Measurements from ENCODE around the gene CNTN5. TPM values are rescaled to one million over a fixed set of nuclear protein-coding genes. Genes with fewer than 3 reads are reported as not detected.

Gene CNTN5
- total RNA-seq, 1 experiment from 2014 or later: not detected

DNA sequence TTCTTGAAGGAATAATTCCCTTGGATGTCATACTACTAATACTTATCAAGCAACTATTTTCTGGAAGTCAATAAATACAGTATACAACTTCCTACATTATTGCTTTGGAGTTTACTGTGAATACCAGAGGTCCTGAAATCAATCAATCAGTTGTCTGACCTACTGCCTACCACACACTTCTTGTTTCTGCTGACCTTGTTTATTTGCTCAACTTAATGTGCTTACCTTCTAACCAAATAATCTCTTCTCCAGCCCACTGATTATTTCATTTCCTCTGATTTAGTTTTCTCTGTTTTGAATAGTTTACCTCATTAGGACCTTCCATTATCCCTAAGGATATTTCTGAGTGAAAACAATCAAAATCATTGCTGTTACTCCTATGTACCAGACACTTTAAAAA is 1142.7 kb downstream of the CNTN5 start:
- H3K27ac Mint-ChIP-seq: no peak overlapping the region
- Histone ChIP-seq H2BK20ac (ENCODE audit: low read depth, low read length, poor library complexity, severe bottlenecking) (no peak overlapping the region), H2BK15ac (ENCODE audit: low read depth, low read length) (no peak overlapping the region), H3K9me3 (ENCODE audit: control insufficient read depth, low read depth, low read length) (no peaks in the 10 kb centered on the region), H2BK120ac (ENCODE audit: low read depth, low read length, poor library complexity, severe bottlenecking) (no peak overlapping the region), H2BK12ac (ENCODE audit: insufficient read length, low read depth, low read length) (no peak overlapping the region), H4K20me1 (ENCODE audit: control insufficient read depth, insufficient read depth, insufficient read length) (no peaks in the 10 kb centered on the region), H3K14ac (ENCODE audit: insufficient read depth, low read length) (no peak overlapping the region), H3K79me1 (ENCODE audit: insufficient read depth, low read depth, low read length, poor library complexity, severe bottlenecking) (no peaks in the 10 kb centered on the region), H3K4me1 (ENCODE audit: insufficient read depth, low read length) (no peaks in the 10 kb centered on the region), H3K27ac (ENCODE audit: insufficient read length, low read depth, low read length) (no peak overlapping the region), H4K91ac (ENCODE audit: insufficient read length, low read depth, low read length) (no peak overlapping the region), H2BK5ac (ENCODE audit: insufficient read length, low read length) (no peak overlapping the region), H4K5ac (ENCODE audit: insufficient read length, low read depth, low read length) (no peak overlapping the region), H3K27me3 (ENCODE audit: insufficient read depth, low read length) (no peaks in the 10 kb centered on the region), H3K23me2 (ENCODE audit: insufficient read length, low read depth, low read length, poor library complexity, severe bottlenecking) (no peaks in the 10 kb centered on the region), H3K79me2 (ENCODE audit: insufficient read depth, low read length) (no peaks in the 10 kb centered on the region), H4K8ac (replicated peaks; ENCODE audit: insufficient read length, low read depth, low read length) (no peak overlapping the region), H2AK5ac (ENCODE audit: insufficient read length, low read length) (no peak overlapping the region), H3K18ac (ENCODE audit: insufficient read length, low read depth, low read length) (no peak overlapping the region), H3K4me2 (ENCODE audit: insufficient read depth, insufficient read length, low read length) (no peak overlapping the region), H2AFZ (ENCODE audit: low read length) (no peak overlapping the region), H3K56ac (ENCODE audit: insufficient read length, low read depth, low read length) (no peak overlapping the region), H3K23ac (ENCODE audit: insufficient read length, low read depth, low read length) (no peak overlapping the region), H3T11ph (ENCODE audit: low read length) (no peak overlapping the region), H3K9ac (ENCODE audit: extremely low read depth, insufficient read length, low read length) (no peak overlapping the region), H3K4ac (ENCODE audit: low read depth, low read length) (no peak overlapping the region)
- H3K4me1 Mint-ChIP-seq: no peaks in the 10 kb centered on the region
- no peaks in the 10 kb centered on the region; a peak in 1 of 7 replicates for H3K36me3 Mint-ChIP-seq (ENCODE audit: insufficient read depth in 1 of 3, low read depth in 3 of 3)
- no peak overlapping the region for H3K4me3 Mint-ChIP-seq
- TF ChIP-seq, protein P1, sequence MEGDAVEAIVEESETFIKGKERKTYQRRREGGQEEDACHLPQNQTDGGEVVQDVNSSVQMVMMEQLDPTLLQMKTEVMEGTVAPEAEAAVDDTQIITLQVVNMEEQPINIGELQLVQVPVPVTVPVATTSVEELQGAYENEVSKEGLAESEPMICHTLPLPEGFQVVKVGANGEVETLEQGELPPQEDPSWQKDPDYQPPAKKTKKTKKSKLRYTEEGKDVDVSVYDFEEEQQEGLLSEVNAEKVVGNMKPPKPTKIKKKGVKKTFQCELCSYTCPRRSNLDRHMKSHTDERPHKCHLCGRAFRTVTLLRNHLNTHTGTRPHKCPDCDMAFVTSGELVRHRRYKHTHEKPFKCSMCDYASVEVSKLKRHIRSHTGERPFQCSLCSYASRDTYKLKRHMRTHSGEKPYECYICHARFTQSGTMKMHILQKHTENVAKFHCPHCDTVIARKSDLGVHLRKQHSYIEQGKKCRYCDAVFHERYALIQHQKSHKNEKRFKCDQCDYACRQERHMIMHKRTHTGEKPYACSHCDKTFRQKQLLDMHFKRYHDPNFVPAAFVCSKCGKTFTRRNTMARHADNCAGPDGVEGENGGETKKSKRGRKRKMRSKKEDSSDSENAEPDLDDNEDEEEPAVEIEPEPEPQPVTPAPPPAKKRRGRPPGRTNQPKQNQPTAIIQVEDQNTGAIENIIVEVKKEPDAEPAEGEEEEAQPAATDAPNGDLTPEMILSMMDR (conservative IDR thresholded peaks at IDR 0.05): no peak
- peaks cover 0 to 5% of the 10 kb centered on the region in 2 experiments; a peak in 1 of 5 replicates for H3K9me3 Mint-ChIP-seq
- H3K27me3 Mint-ChIP-seq (ENCODE audit: low read depth): no peaks in the 10 kb centered on the region
- DNase-seq: no peak
